ENCODE measurements around the gene RYR1. TPM values are rescaled to one million over a fixed set of nuclear protein-coding genes. Genes with fewer than 3 reads are reported as not detected.
A peak's percentile ranks its signal among the peaks of the same experiment; 100 is the strongest.
"Not testable (repeated sequence)": the region's sequence is repeated elsewhere in the genome, so short reads cannot be mapped to it uniquely, and the experiment has no call there.

RYR1 gene
- total RNA-seq, 1 experiment from 2014 or later = 0.12 TPM

DNA sequence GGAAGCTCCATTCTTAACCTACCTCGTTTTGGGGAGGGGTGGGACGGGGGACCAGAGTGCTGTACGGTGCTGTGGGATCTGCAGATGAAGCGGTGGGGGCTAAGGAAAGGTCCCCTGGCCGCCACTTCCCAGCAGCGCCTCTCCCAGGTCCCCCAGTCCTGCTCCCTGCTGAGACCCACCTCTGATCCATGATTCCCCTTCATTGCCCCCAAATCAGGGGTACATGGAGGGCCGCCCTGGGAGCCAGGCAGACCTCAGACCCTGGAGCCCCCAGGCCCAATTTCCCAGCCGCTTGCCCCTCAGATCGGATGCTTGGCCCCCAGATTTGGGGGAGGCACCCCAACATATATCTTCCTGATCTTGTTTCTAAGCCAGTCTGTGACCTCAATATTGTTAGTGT, 34.4 kb upstream of the RYR1 start:
- DNase-seq (ENCODE audit: extremely low read depth, low read depth) = no peak

DNA sequence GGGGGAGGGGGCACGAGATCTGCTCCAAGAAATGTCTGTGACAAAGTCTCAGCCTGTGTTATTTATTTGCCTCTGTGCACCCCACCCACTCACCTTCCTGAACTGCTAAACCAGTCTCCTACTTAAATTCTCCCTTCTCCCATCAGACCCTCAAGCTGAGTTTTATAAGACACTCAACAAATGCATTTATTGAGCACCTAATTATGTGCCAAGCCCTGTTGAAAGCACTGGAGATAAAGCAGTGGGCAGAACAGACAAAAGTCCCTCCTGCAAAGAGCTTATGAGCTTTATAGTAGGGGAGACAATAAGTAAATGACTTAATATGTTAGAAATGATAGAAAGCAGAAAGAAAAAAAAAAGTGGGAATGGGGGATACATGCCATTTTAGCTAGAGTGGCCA, 34.0 kb upstream of the RYR1 start:
- DNase-seq (ENCODE audit: extremely low read depth, low read depth) = no peak

DNA sequence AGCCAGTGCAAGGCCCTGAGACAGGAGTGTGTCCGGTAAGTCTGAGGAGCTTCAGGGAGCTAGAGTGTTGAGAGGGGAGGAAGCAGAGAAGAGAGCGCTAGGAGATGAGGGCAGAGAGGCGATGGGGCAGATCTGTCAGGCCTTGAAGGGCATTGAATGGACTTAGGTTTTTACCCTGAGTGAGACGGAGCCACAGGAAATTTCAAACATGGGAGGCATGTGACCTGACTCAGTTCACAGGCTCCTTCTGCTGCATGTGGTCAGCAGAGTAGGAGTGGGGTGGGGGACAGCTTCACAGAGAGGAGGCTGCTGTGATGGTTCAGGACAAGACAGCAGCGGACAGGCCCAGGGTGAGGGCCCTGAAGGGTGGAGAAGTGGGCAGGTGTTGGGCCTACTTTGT, 33.1 kb upstream of the RYR1 start:
- DNase-seq (ENCODE audit: extremely low read depth, low read depth) = no peak

DNA sequence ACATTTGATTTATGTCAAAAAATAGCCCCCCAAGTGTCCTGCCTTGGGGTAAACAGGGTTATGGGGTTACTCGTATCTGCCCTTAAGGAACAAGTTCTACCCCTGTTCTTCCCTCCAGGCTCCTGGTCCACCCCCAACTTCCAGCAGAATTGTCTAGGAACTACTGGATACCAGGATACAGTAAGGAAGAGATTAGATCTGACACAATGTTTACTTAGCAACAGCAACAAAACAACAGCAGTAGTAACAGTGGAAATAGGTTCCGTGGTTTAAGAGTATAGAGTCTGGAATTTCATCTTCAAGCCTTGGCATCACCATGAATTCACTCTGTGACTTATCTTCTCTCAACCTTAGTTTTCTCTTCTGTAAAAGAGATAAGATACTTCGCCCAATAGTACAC, 32.3 kb upstream of the RYR1 start:
- DNase-seq (ENCODE audit: extremely low read depth, low read depth) = no peak

DNA sequence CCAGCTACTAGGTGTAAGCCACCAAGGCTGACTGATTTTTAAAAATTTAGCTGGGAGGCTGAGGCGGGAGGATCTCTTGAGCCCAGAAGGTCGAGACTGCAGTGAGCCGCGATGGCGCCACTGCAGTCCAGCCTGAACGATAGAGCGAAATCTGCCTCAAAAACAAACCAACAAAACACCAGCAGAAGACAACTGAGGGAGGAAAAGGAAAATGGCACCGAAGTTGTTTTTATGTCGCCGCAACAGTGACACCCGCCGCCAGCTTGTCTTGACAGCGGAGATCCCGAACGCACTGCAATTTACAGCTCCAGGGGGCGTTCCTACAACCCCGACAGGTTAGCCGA, 30.9 kb upstream of the RYR1 start:
- DNase-seq (ENCODE audit: extremely low read depth, low read depth) = no peak

DNA sequence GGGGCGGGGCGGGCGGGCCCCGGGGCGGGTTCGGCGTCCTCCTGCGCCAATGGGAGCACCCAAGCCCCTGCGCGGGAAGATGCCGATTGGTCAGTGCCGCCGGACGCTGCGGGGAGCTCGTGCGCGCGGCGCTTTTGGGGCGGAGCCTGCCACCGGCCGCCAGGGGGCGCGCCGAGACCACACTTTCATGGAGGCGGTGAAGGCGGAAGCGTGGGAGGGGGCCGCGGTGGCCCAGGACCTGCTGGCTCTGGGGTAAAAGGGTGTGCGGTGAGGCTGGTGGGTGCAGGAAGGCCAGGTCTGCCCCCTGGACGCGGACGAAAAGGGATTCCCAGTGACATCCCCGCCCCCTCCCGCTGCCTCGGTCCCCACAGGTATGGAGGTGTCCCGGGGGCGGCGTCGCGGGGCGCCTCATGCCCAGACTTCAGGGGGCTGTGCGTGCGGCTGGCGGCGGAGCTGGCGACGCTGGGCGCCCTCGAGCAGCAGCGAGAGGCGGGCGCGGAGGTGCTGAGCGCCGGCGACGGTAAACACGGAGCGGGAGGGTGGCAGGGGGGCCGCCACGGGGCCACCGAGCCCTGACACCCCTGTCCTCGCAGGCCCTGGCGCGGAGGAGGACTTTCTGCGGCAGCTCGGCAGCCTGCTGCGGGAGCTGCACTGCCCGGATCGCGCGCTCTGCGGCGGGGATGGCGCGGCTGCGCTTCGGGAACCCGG, 30.4 kb upstream of the RYR1 start, which contains the start of gene FAM98C:
TSS of gene FAM98C (plus strand) at position 127 of the 708 bp plus-strand sequence. CDS start at position 188, 61 bp downstream.
- peak; percentile 91 for DNase-seq (ENCODE audit: extremely low read depth, low read depth)

DNA sequence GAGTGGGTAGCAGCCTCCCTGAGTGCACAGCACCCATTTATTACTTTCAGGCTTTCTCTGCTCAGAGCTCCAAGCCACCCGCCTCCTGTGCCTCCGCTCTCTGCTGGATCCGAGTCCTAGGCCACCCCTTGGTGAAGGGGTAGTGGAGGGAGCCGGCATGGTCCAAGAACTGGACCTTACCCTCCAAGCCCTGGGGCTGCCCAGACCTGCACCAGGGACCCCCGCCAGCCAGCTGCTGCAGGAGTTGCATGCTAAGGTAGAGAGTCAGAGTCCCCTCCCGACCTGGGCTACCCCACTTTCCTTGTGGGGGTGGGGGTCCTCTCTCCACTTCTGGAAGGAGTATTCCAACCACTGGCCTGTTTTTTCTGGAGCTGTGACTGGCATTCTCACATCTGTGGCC, 28.6 kb upstream of the RYR1 start:
- no peak for DNase-seq (ENCODE audit: extremely low read depth, low read depth)

DNA sequence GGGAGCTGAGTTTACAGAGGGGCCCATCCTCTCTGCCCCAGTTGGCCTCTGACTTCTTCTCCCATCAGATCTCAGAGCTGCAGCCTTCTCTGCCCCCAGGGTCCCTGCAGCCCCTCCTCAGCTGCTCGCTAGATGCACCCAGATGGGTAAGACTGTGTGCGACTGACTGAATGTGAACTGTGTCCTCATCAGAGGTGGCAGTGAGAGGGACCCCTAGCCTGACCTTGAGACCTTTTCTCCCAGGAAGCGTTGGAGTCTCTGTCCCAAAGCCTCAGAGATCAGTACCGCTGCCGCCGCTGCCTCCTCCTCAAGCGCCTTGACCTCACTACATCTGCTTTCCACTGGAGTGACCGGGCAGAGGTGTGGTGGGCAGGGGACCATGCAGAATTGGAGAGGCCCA, 28.2 kb upstream of the RYR1 start:
- DNase-seq (ENCODE audit: extremely low read depth, low read depth) = no peak

DNA sequence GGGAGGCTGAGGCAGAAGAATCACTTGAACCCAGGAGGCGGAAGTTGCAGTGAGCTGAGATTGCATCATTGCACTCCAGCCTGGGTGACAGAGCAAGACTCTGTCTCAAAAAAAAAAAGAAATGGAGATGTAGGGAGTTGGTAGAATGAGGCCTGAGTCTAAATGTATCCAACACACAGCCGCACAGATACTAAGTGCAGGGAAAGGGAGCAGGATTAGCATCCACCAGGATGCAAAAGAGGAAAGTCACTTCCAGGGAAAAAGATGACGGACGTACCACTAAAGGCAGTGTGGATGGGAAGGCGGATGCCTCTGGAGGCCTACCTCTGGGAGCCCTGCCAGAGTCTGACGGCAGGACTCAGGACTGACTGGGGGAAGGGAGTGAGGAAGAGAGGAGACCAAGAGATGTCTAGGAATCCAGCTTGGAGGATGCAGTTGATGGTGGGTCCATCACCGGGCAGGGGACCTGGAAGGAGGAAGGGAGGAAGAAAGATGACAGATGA, 23.8 kb upstream of the RYR1 start:
- no peak for DNase-seq (ENCODE audit: extremely low read depth, low read depth)

DNA sequence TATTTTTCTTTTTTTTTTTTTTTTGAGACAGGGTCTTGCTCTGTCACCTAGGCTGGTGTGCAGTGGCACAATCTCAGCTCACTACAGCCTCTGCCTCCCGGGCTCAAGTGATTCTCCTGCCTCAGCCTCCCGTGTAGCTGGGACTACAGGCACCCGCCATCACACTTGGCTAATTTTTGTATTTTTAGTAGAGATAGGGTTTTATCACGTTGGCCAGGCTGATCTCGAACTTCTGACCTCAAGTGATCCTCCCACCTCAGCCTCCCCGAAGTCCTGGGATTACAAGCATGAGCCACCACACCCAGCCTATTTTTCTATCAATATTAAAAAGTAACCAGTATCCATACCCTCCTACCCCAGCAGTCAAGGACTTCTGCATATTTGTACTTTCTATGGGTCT, 23.1 kb upstream of the RYR1 start:
- not testable (repeated sequence) for DNase-seq (ENCODE audit: extremely low read depth, low read depth)

DNA sequence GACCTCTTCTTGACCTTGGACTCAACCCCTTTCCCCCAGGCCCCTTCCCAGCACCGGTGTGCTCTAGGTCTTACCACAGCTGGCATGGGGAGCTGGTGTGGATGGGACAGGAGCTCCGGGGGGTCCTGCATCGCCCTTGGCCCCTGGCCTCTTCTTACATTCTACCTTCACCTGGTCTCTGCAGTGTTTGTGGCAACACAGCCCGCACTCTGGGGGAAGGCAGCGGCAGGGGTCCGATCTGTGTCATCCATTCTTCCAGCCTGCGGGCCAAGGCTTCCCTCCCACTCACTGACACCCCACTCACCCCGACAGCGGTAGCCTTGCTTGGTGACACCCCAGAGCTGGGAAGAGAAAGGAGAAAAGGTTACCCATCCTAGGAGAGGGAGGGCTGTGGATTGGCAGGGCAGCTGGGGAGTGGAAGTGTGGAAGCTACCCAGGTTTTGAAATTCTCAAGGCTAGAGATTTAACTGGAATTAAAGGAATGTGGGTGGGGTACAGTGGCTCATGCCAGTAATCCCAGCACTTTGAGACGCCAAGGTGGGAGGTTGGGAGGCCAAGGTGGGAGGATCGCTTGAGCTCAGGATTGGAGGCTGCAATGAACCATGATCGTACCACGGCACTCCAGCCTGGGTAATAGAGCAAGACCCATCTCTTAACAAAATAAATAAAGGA, 22.3 kb upstream of the RYR1 start:
- DNase-seq (ENCODE audit: extremely low read depth, low read depth) = no peak

DNA sequence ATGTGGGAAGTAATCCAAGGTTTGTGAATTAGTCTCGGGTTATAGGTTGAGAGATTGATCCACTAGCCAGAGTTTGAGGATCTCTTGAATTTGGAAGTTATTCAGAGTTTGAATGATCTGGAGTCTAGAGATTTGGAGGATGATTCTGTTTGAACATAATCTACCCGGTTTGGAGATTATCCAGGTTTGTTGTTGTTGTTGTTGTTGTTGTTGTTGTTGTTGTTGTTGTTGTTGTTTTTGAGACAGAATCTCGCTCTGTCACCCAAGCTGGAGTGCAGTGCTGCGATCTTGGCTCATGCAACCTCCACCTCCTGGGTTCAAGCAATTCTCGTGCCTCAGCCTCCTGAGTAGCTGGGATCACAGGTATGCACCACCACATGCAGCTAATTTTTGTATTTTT, 21.6 kb upstream of the RYR1 start:
- DNase-seq (ENCODE audit: extremely low read depth, low read depth) = not testable (repeated sequence)

DNA sequence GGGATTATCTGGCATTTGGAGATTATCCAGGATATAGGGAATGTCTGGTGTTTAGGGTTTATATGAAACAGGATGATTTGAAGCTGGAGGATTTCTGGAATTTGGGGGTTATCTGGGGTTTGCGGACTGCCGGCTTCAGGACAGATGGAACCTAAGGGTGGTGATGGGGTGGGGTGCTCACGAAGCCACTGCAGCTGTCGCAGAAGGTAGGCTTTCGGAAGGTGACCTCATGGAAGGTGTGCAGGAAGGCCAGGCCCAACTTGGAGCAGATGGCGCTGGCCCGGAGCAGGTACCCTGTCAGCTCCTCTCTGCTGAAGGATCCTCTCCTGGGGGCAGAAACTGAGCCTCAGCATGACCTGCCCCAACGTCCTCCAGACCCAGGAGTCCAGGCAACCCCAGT, 21.0 kb upstream of the RYR1 start:
- DNase-seq (ENCODE audit: extremely low read depth, low read depth) = no peak

DNA sequence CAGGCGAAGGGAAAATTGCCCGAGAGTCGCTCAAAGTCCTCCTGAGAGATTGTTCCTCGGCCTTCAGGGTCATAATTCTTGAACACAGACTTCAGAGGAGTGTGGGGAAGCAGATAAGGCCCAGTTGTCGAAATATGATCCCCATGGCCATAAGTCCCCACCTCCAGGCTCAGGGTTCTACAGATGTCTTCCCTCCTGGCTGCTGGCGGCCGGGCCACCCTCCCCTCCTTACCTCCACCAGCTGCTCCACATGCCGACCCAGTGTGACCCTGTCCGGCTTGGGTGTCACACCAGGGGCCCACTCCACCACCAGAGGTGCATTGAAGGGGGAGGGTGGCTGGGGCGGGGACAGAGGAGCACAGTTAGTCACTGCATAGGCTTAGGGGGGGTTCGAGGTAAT, 20.5 kb upstream of the RYR1 start:
- DNase-seq (ENCODE audit: extremely low read depth, low read depth) = no peak

DNA sequence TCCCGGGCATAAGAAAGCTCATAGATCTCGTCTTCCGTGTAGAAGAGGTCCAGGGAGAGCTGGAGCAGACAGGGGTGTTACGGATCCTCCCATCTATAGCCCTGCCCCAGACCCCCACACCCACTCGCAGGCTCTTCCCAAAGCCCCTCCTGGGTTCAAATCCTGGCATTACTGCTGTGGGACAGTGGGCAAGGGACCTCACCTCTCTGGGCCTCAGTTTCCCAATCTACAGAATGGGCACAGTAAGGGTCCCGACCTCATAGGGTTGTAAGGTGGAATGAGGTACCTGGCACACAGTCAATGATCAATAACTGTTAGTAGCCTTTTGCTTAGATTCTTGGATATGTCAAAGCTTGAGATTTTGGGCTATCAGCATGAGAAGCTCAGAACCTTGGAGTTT, 20.1 kb upstream of the RYR1 start:
- no peak for DNase-seq (ENCODE audit: extremely low read depth, low read depth)

DNA sequence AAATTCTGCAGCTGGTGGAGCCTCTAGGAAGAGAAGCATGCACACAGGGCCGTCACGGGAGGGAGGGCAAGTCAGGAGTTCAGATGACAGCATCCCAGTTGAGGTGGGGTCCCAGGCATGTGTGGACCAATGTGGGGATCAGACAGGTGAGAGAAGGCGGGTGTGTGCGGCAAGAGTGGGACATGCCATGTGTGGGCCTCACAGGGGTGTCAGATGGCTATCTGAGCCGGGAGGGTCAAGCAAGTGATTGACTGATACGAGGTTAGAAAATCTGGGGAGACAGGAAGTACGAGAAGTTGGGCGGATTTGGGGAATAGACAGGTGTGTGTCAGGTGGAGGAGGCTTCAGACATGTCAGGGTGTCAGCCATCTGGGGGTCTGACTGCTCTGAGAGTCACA, 16.3 kb upstream of the RYR1 start:
- no peak for DNase-seq (ENCODE audit: extremely low read depth, low read depth)

DNA sequence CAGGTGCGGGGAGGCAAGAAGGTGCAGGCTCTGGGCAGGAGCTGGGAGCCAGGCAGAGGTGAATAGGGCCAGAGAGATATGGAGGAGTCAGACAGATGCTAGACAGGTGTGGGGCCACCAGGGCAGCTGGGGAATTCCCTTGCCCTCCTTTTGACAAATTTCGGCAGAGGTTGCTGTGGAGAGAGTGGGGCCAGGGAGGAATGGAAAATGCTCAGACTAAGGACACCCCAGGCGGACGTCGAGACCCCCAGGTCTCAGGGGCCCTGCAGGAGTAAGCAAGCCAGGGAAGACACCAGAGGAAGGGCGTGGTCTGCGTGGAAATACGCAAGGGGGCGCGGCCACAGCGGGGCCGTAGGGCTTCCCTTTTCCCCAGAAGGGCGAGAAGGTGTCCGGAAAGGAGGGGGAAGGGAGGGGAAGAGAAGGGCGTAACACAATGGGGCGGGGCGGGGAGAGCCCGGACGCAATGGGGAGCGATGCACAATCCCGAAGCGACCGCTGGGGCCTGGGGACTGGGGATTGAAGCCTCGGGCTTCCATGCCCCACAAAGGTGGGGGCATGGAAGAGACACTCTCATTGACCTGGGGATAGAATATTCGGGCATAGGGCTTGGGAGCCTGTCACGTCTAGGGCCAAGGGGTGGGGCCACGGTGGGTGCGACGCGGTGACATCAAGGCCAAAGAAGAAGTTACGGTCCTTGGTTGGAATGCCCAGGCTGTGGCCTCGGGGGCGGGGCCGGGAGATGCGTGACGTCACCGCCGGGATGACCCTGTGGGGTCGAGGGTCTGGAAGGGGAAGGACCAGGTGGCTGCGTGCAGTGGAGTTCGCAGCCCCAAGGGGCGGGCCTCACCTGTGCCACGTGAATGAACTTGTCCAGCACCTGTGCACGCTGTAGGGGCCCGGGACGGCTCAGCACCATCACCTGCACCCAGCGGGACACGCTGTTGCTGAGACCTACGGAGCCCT, 15.7 kb upstream of the RYR1 start:
- peak; percentile 39 for DNase-seq (ENCODE audit: extremely low read depth, low read depth)

DNA sequence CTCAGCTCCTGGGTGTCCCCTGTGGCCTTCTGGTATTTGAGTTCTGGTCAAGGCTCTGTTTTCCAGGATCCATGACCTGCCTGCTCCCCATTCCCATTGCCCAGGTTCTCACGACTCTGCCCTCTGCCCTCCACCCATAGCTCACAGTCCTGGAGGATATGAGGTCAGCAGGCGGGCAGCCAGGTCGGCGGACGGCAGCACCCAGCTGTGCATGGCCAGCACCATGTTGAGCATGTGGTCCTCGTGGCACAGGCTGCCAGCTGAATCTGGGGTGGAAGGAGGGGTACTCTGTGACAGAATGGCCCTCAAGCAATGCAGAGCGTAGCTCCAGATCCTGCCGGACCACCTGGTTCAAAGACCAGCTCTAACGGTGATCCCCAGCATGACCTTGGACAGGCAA, 12.6 kb upstream of the RYR1 start:
- DNase-seq (ENCODE audit: extremely low read depth, low read depth) = no peak

DNA sequence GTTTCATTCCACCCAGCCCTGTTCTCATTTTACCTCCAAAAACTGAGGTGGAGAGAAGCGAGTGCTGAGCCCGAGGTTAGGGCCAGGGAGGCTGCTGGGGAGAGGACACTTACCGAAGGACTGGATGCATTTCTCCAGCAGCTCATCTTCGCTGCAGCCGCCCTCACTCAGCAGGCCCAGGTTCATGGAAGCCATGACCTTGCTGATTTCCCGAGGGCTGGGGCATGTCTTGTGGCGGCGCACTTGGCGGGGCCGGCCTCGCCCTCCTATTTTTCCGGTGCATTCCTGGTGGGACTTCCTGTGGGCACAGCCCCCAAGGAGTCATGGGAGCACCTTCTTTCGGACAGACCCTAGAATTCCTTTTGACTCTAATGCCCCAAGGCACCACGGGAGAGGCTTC, 11.6 kb upstream of the RYR1 start:
- DNase-seq (ENCODE audit: extremely low read depth, low read depth) = no peak

DNA sequence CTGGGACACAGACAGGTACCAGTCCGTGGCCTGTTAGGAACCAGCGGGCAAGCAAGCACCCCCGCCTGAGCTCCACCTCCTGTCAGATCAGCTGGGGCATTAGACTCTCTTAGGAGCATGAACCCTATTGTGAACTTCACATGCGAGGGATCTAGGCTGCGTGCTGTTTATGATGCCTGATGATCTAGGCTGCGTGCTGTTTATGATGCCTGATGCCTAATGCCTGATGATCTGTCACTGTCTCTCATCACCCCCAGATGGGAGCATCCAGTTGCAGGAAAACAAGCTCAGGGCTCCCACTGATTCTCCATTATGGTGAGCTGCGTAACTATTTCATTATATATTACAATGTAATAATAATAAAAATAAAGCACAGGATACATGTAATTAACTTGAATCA, 11.1 kb upstream of the RYR1 start:
- DNase-seq (ENCODE audit: extremely low read depth, low read depth) = no peak

DNA sequence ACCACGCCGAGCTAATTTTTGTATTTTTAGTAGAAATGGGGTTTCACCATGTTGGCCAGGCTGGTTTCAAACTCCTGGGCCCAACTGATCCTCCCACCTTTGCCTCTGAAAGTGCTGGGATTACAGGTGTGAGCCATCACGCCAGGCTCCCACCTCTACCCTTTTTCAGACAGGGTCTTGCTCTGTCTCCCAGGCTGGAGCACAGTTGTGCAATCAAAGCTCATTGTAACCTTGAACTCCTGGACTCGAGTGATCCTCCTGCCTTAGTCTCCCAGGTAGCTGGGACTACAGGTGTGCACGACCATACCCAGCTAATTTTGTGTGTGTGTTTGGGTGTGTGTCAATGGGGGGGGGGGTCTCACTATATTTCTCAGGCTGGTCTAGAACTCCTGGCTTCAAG, 9.2 kb upstream of the RYR1 start:
- no peak for DNase-seq (ENCODE audit: extremely low read depth, low read depth)

All from NCI-H460 (cell line).